SH-SY5Y (cell line): ENCODE data around the gene WBP1.

Experiments
- GATA2 ChIP-seq: IDR thresholded peaks from 2 replicates; pipeline ENCODE4 v1.6.1; 2011; ENCODE audit warnings: mild to moderate bottlenecking, low read depth, low read length
- GATA3 ChIP-seq: IDR thresholded peaks from 2 replicates; pipeline ENCODE4 v1.6.1; 2011; ENCODE audit warnings: low read depth, mild to moderate bottlenecking, low read length, moderate library complexity

DNA sequence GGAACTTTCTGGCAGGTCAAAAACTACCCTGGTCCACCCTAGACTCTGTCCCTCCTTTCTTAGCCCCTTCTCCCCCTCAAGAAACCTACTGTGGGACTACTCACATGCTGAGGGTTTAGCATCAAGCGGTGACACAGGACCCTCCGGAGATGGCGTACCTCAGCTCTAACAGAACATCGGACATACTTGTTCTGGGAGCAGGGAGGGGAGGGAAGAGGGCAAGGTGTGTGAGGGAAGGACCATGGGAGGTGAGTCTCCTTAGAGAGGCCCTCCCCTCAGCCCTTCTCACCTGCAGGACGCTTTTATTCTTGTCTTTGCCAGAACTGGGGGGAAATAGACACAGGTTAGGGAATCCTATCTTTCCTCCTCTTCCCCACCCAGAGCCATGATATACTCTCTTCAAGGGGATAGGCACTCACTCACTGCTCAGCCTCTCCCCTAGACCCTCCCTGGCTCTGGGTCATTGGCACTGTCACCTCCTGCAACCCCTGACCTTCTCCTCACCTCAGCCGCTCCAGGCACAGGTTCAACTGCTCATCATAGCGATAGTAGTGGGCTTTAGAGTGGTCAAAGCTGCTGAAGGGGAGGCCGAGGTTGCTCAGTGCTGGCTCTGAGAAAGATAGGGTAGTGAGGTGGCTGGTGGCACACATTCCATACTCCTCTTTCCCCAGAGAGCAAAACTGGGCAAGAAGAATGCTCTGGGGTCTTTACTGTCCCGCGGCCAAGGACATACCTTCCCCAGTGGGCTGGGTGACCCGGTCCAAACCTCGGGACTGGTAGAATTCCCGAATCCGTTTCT, 47.4 kb downstream of the WBP1 start:
- TF ChIP-seq GATA2 = no peak
- no peak for TF ChIP-seq GATA3
